ENCODE data around the gene NR5A2.

GRCh38 chr1:200191993-200192392 is 164.5 kb downstream of the NR5A2 start:
- TF ChIP-seq POLR2A (IDR thresholded peaks at IDR 0.05) (no peak), CTCF (IDR thresholded peaks at IDR 0.05) (no peak)

Measured in body of pancreas (tissue), 4 donors.